Lower lobe of right lung (tissue), 2 donors: ENCODE results near the gene TRIM15. TPM values are rescaled to one million over a fixed set of nuclear protein-coding genes. Genes with fewer than 3 reads are reported as not detected.
A peak's percentile ranks its signal among the peaks of the same experiment; 100 is the strongest.
"Not testable (repeated sequence)": the region's sequence is repeated elsewhere in the genome, so short reads cannot be mapped to it uniquely, and the experiment has no call there.

Experiments used
- ATAC-seq, 2 donors: fragments of 200-7000 bp; cut with Tn5 transposase; one replicate each; pipeline ENCODE4 v1.9.1; 2020 to 2022; ENCODE audit warnings: mild to moderate bottlenecking in 2 of 2, moderate library complexity in 2 of 2
- DNase-seq: peaks from one replicate; pipeline ENCODE4 v3.0.0-alpha.2; 2020
- H3K27ac ChIP-seq: fragments of 200-600 bp; one replicate; pipeline ENCODE4 v1.8.0; 2022
- H3K27me3 ChIP-seq: fragments of 200-600 bp; one replicate; pipeline ENCODE4 v1.8.0; 2022; ENCODE audit warnings: low read depth
- H3K36me3 ChIP-seq: fragments of 200-600 bp; one replicate; pipeline ENCODE4 v1.8.0; 2022; ENCODE audit warnings: mild to moderate bottlenecking
- H3K4me1 ChIP-seq: fragments of 200-600 bp; one replicate; pipeline ENCODE4 v1.8.0; 2022
- H3K4me3 ChIP-seq: fragments of 200-600 bp; one replicate; pipeline ENCODE4 v1.8.0; 2022; ENCODE audit warnings: mild to moderate bottlenecking
- H3K9me3 ChIP-seq: fragments of 200-600 bp; one replicate; pipeline ENCODE4 v1.8.0; 2022
- CTCF ChIP-seq: fragments of 200-600 bp; IDR thresholded peaks from one replicate; pipeline ENCODE4 v1.8.0; 2022; ENCODE audit warnings: antibody characterized with exemption, mild to moderate bottlenecking
- intact Hi-C: fragments of 100-400 bp; cut with DNase I; formaldehyde crosslinking; loops from one replicate; pipeline ENCODE4 v1.11.0; 2022
- total RNA-seq: library from RNA; stranded (reverse); fragmentation: NEBNext Ultra II Directional; extraction: Animal tissue kit (Norgen Biotek cat#: 25700); gene quantifications from one replicate; pipeline ENCODE4 v1.2.1, GENCODE V29; 2021
- donor health status: DM: no; HTN: yes; CAD: no; lungs with severe emphysema.

TRIM15 gene
- total RNA-seq, 1 donor from 2014 or later = not detected

- H3K27ac ChIP-seq = peak overlapping the region; percentile 96
- no peaks in the 10 kb centered on the region for H3K27me3 ChIP-seq
- intact Hi-C loops = no loop called here
- peak overlapping the region; percentile 85 for H3K4me3 ChIP-seq
- ATAC-seq = no peak
- H3K9me3 ChIP-seq = no peaks in the 10 kb centered on the region
- TF ChIP-seq CTCF = no peak
- DNase-seq = no peak
- H3K36me3 ChIP-seq = no peaks in the 10 kb centered on the region
- peaks cover 36% of the 10 kb centered on the region for H3K4me1 ChIP-seq
These were observed 51.3 kb downstream of the TRIM15 start for GRCh38 chr6:30214657-30214982.

- intact Hi-C loops = no loop called here
- H3K36me3 ChIP-seq = no peaks in the 10 kb centered on the region
- H3K4me3 ChIP-seq = no peak overlapping the region
- no peak for TF ChIP-seq CTCF
- H3K4me1 ChIP-seq = peaks cover 25% of the 10 kb centered on the region
- ATAC-seq (no peak), DNase-seq (no peak)
- no peaks in the 10 kb centered on the region for H3K9me3 ChIP-seq
- H3K27ac ChIP-seq = no peak overlapping the region
- H3K27me3 ChIP-seq = no peaks in the 10 kb centered on the region
These were observed 52.8 kb downstream of the TRIM15 start for GRCh38 chr6:30216096-30216495.

DNA sequence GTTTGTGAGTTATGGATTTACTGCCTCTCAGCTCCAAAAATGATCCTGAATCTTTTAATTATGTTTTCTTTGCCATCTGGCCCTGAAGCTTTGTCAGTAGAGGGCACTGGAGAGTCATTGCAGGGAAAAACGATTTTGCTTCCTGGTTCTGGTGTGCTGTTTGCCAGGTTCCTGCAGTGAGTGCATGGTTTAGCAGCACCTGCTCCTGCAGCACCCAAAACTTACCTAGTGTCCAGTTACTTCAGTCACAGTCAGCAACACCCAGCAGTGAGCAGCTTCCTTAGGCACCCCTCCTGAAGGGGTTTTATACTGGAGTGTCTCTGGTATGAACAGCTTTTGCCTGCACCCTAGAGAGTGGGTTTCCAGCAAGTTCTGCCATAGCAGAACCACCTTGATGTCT is 55.9 kb downstream of the TRIM15 start:
- no peak overlapping the region for H3K27ac ChIP-seq
- H3K4me3 ChIP-seq = no peak overlapping the region
- peaks cover 9% of the 10 kb centered on the region for H3K4me1 ChIP-seq
- H3K9me3 ChIP-seq = no peaks in the 10 kb centered on the region
- H3K36me3 ChIP-seq = no peaks in the 10 kb centered on the region
- DNase-seq (no peak), ATAC-seq (peak; percentile 72 to 77)
- peak; percentile 80 for TF ChIP-seq CTCF
- no peaks in the 10 kb centered on the region for H3K27me3 ChIP-seq
- intact Hi-C loops = no loop called here

- H3K4me3 ChIP-seq, intact Hi-C loops, ATAC-seq, H3K27ac ChIP-seq, H3K4me1 ChIP-seq, DNase-seq, H3K27me3 ChIP-seq, H3K9me3 ChIP-seq, H3K36me3 ChIP-seq: not testable (repeated sequence)
These were observed 58.0 kb downstream of the TRIM15 start for GRCh38 chr6:30221395-30221794.

GRCh38 chr6:30221956-30222355 is 58.6 kb downstream of the TRIM15 start:
- DNase-seq, intact Hi-C loops, ATAC-seq, H3K9me3 ChIP-seq, H3K4me3 ChIP-seq, H3K4me1 ChIP-seq, H3K36me3 ChIP-seq, H3K27me3 ChIP-seq, H3K27ac ChIP-seq: not testable (repeated sequence)

Other genes starting within 250 kb of the TRIM15 start
- gene HLA-A, start 221.0 kb upstream of the TRIM15 start, total RNA-seq = 1,064 TPM
- gene POLR1H, start 102.3 kb upstream of the TRIM15 start, total RNA-seq = 22.4 TPM
- 65.7 TPM for gene PPP1R11, start 96.3 kb upstream of the TRIM15 start, total RNA-seq
- gene RNF39, start 87.8 kb upstream of the TRIM15 start, total RNA-seq = 2.5 TPM
- gene TRIM31, start 50.5 kb upstream of the TRIM15 start, total RNA-seq = 0.62 TPM
- gene TRIM40, start 27.4 kb upstream of the TRIM15 start, total RNA-seq = not detected
- gene TRIM10, start 2.3 kb upstream of the TRIM15 start, total RNA-seq = not detected
- 46.0 TPM for gene TRIM26, start 49.9 kb downstream of the TRIM15 start, total RNA-seq
- 13.3 TPM for gene TRIM39, start 163.4 kb downstream of the TRIM15 start, total RNA-seq
- gene RPP21, start 181.6 kb downstream of the TRIM15 start, total RNA-seq = 30.6 TPM